ENCODE measurements around the gene SLC35A3.

GRCh38 chr1:99994496-99994895 is 24.7 kb downstream of the SLC35A3 start:
- TF ChIP-seq CTCF (IDR thresholded peaks at IDR 0.05) = no peak
- no peak for TF ChIP-seq POLR2A (IDR thresholded peaks at IDR 0.05)

Data from adrenal gland (tissue), 5 donors.